Peyer's patch (tissue), 4 donors: ENCODE measurements around the gene EID2. TPM values are rescaled to one million over a fixed set of nuclear protein-coding genes. Genes with fewer than 3 reads are reported as not detected.

Source experiments
- DNase-seq, 3 donors: peaks; one replicate each; pipeline ENCODE4 v3.0.0-alpha.2; 2017 to 2019
- H3K27ac ChIP-seq, 4 donors: fragments of 200-600 bp; sonication (generic); one replicate each; pipeline ENCODE4 v1.5.1; 2016 to 2019
- H3K27me3 ChIP-seq, 2 donors: fragments of 200-600 bp; sonication (generic); one replicate each; pipeline ENCODE4 v1.5.1; 2019
- H3K36me3 ChIP-seq, 3 donors: fragments of 200-600 bp; sonication (generic); one replicate each; pipeline ENCODE4 v1.5.1; 2016 to 2019
- H3K4me1 ChIP-seq, 4 donors: fragments of 200-600 bp; sonication (generic); one replicate each; pipeline ENCODE4 v1.5.1; 2016 to 2019
- H3K4me3 ChIP-seq, 4 donors: fragments of 200-600 bp; sonication (generic); 1 replicate in 3 of 4; 2 replicates in 1 of 4; pipeline ENCODE4 v1.5.1; 2016 to 2019; ENCODE audit warnings: mild to moderate bottlenecking in 1 of 4
- H3K9me3 ChIP-seq, 4 donors: fragments of 200-600 bp; sonication (generic); one replicate each; pipeline ENCODE4 v1.5.1; 2016 to 2019; ENCODE audit warnings: mild to moderate bottlenecking in 1 of 4
- POLR2A ChIP-seq, 2 donors: fragments of 450-650 bp; IDR thresholded peaks; one replicate each; pipeline ENCODE4 v1.5.1; 2017; ENCODE audit warnings: antibody characterized with exemption in 2 of 2, mild to moderate bottlenecking in 2 of 2, moderate library complexity in 2 of 2
- total RNA-seq, 4 donors: library from RNA; depleted of rRNA; stranded (reverse); fragments of >200 nt; gene quantifications; one replicate each; pipeline ENCODE4 v1.1.0, GENCODE V29; 2016
- TF ChIP-seq, protein P1 (sequence below), 6 experiments: fragments of 450-650 bp in 4 of 6; fragments of 200-600 bp in 2 of 6; sonication (generic) in 1 of 6; IDR thresholded peaks; one replicate each; pipeline ENCODE4 v1.5.1; 2017 to 2019; ENCODE audit warnings: antibody characterized with exemption in 6 of 6, mild to moderate bottlenecking in 3 of 6, moderate library complexity in 1 of 6

Gene EID2
- total RNA-seq, 4 donors from 2014 or later, result 7.1 to 12.4 (median 8.8) TPM

DNA sequence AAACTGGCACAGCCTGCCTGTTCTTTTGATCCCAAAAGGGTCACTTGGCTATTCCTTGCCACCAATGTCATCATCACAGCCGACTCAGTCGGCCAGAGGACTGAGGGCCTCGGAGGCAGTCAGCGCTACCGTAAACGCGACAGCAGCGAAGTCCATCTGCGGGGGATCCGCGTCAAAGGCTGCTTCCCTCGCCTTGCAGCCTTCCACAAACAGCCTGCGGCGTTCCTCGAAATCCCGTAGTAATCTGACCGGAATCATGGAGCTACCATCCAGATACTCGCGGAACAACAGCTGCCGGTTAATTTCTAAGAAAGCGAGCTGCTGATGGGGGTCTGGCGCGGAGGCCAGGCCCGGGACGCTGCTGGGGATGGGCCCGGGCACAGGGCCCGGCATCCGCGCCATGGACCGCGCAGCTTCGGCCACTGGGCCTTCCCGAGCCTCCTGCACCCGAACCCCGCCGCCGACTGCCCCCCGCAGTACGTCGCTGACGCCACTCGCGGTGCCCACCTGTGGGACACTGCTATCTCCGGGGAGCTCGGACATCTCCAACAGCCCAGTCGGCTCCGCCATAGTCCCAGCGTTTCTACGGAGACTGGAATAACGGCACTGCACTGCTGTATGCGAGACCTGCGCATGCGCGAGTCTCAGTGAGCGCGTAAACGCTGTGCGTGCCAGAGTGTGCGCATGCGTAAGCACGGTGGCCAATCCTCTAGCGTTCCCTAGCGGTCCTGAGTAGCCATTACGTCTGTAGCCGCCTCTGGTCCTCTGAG lies 7.5 kb downstream of the EID2 start, which contains the start of gene EID2B:
TSS of gene EID2B (minus strand) at position 620 of the 770 bp plus-strand sequence. CDS start at position 570, 50 bp downstream.
- TF ChIP-seq POLR2A (IDR thresholded peaks at IDR 0.05), result peak in 1 of 2 donors; percentile 27
- TF ChIP-seq, protein P1, sequence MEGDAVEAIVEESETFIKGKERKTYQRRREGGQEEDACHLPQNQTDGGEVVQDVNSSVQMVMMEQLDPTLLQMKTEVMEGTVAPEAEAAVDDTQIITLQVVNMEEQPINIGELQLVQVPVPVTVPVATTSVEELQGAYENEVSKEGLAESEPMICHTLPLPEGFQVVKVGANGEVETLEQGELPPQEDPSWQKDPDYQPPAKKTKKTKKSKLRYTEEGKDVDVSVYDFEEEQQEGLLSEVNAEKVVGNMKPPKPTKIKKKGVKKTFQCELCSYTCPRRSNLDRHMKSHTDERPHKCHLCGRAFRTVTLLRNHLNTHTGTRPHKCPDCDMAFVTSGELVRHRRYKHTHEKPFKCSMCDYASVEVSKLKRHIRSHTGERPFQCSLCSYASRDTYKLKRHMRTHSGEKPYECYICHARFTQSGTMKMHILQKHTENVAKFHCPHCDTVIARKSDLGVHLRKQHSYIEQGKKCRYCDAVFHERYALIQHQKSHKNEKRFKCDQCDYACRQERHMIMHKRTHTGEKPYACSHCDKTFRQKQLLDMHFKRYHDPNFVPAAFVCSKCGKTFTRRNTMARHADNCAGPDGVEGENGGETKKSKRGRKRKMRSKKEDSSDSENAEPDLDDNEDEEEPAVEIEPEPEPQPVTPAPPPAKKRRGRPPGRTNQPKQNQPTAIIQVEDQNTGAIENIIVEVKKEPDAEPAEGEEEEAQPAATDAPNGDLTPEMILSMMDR (IDR thresholded peaks at IDR 0.05), result peak; percentile 95 to 100 (median 99)

DNA sequence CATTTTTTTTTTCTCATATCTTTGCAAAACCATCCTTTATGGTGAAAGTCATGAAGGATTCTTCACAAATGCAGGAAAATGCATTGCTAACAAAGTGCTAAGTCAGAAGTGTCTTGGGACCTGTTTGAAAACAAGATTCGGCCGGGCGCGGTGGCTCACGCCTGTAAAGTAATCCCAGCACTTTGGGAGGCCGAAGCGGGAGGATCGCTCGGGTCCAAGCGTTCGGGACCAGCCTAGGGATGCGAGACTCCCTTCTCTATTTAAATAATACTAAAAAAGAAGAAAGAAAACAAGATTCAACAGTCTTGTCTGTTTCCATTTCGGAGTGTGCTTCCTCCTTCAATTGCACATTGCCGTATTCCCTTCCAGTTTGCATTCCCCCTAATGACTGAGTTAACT lies 8.1 kb downstream of the EID2 start:
- TF ChIP-seq, protein P1 (IDR thresholded peaks at IDR 0.05), result no peak
- TF ChIP-seq POLR2A (IDR thresholded peaks at IDR 0.05), result no peak
- peak overlapping the region; percentile 58 to 91 (median 76) for H3K27ac ChIP-seq
- no peaks in the 10 kb centered on the region for H3K27me3 ChIP-seq
- peak overlapping the region; percentile 71 to 86 (median 83) for H3K4me3 ChIP-seq
- DNase-seq, result no peak
- H3K9me3 ChIP-seq, result no peaks in the 10 kb centered on the region
- peaks cover 0 to 11% (median 8%) of the 10 kb centered on the region in 4 donors for H3K4me1 ChIP-seq
- H3K36me3 ChIP-seq, result no peaks in the 10 kb centered on the region

More for the DNA sequence above, 7.5 kb downstream of the EID2 start, which contains the start of gene EID2B:
- no peaks in the 10 kb centered on the region for H3K9me3 ChIP-seq
- no peaks in the 10 kb centered on the region for H3K36me3 ChIP-seq
- peaks cover 0 to 11% (median 8%) of the 10 kb centered on the region in 4 donors for H3K4me1 ChIP-seq
- peak within 1 kb of the TSS; percentile 58 to 91 (median 76) for H3K27ac ChIP-seq
- H3K27me3 ChIP-seq, result no peaks in the 10 kb centered on the region
- DNase-seq, result peak; percentile 91 to 97 (median 95)
- H3K4me3 ChIP-seq, result peak within 1 kb of the TSS; percentile 71 to 86 (median 83)

- H3K9me3 ChIP-seq, result no peaks in the 10 kb centered on the region
- no peak for TF ChIP-seq POLR2A (IDR thresholded peaks at IDR 0.05)
- TF ChIP-seq, protein P1 (IDR thresholded peaks at IDR 0.05), result no peak
- no peak overlapping the region for H3K4me3 ChIP-seq
- H3K27me3 ChIP-seq, result no peaks in the 10 kb centered on the region
- DNase-seq, result no peak
- H3K27ac ChIP-seq, result no peak overlapping the region
- H3K36me3 ChIP-seq, result no peaks in the 10 kb centered on the region
- H3K4me1 ChIP-seq, result peaks cover 0 to 6% (median 0%) of the 10 kb centered on the region in 4 donors
Measured at GRCh38 chr19:39525205-39525604, 14.8 kb downstream of the EID2 start.

- Histone ChIP-seq H3K4me1 (peaks cover 0 to 6% (median 0%) of the 10 kb centered on the region in 4 donors), H3K27me3 (no peaks in the 10 kb centered on the region), H3K27ac (peak overlapping the region in 1 of 4 donors; percentile 26), H3K36me3 (no peaks in the 10 kb centered on the region), H3K4me3 (no peak overlapping the region), H3K9me3 (no peaks in the 10 kb centered on the region)
- TF ChIP-seq, protein P1 (IDR thresholded peaks at IDR 0.05), result no peak
- TF ChIP-seq POLR2A (IDR thresholded peaks at IDR 0.05), result no peak
- peak in 1 of 3 donors; percentile 77 for DNase-seq
Measured at GRCh38 chr19:39524495-39524894, 15.5 kb downstream of the EID2 start.

GRCh38 chr19:39520541-39521484 lies 19.1 kb downstream of the EID2 start:
- no peaks in the 10 kb centered on the region for H3K36me3 ChIP-seq
- H3K27ac ChIP-seq, result no peak overlapping the region

More at GRCh38 chr19:39520541-39521484, 19.1 kb downstream of the EID2 start:
- TF ChIP-seq POLR2A (IDR thresholded peaks at IDR 0.05), result no peak
- TF ChIP-seq, protein P1 (IDR thresholded peaks at IDR 0.05), result no peak
- Histone ChIP-seq H3K9me3 (no peaks in the 10 kb centered on the region), H3K27me3 (peaks cover 0 to 4% of the 10 kb centered on the region in 2 donors), H3K4me3 (no peak overlapping the region), H3K4me1 (peaks cover 0 to 9% (median 3%) of the 10 kb centered on the region in 4 donors)
- no peak for DNase-seq
